HG02763 (cell line): ENCODE results near the gene KAZN.

Source experiments
- ATAC-seq: cut with Tn5 transposase; IDR thresholded peaks from one replicate; pipeline ENCODE4 v1.9.1; 2021; ENCODE audit warnings: mild to moderate bottlenecking, moderate library complexity; ENCODE audit not compliant: unreplicated experiment

KAZN gene

GRCh38 chr1:14844356-14844755 is 245.9 kb downstream of the KAZN start:
- ATAC-seq, result no peak

- no peak for ATAC-seq
Measured at GRCh38 chr1:14844923-14845617, 246.6 kb downstream of the KAZN start.

- no peak for ATAC-seq
Measured at GRCh38 chr1:14845851-14846250, 247.4 kb downstream of the KAZN start.

- no peak for ATAC-seq
Measured at GRCh38 chr1:14846688-14847087, 248.2 kb downstream of the KAZN start.

GRCh38 chr1:14848203-14848602 is 249.7 kb downstream of the KAZN start:
- ATAC-seq, result no peak

- no peak for ATAC-seq
Measured at GRCh38 chr1:14848625-14849024, 250.1 kb downstream of the KAZN start.

GRCh38 chr1:14849038-14849437 is 250.6 kb downstream of the KAZN start:
- no peak for ATAC-seq

- ATAC-seq, result no peak
Measured at GRCh38 chr1:14850563-14850962, 252.1 kb downstream of the KAZN start.

GRCh38 chr1:14851760-14852159 is 253.3 kb downstream of the KAZN start:
- no peak for ATAC-seq

GRCh38 chr1:14852291-14852690 is 253.8 kb downstream of the KAZN start:
- ATAC-seq, result no peak

GRCh38 chr1:14853518-14853917 is 255.0 kb downstream of the KAZN start:
- ATAC-seq, result no peak

GRCh38 chr1:14855268-14855667 is 256.8 kb downstream of the KAZN start:
- ATAC-seq, result no peak

GRCh38 chr1:14855801-14856200 is 257.3 kb downstream of the KAZN start:
- no peak for ATAC-seq

- no peak for ATAC-seq
Measured at GRCh38 chr1:14857436-14858195, 259.1 kb downstream of the KAZN start.

GRCh38 chr1:14862114-14862771 is 263.8 kb downstream of the KAZN start:
- ATAC-seq, result no peak

- ATAC-seq, result no peak
Measured at GRCh38 chr1:14865106-14865505, 266.6 kb downstream of the KAZN start.

GRCh38 chr1:14866911-14867612 is 268.6 kb downstream of the KAZN start:
- ATAC-seq, result no peak

GRCh38 chr1:14869187-14869586 is 270.7 kb downstream of the KAZN start:
- ATAC-seq, result no peak

- ATAC-seq, result no peak
Measured at GRCh38 chr1:14871218-14871970, 272.9 kb downstream of the KAZN start.

GRCh38 chr1:14872762-14873161 is 274.3 kb downstream of the KAZN start:
- no peak for ATAC-seq

GRCh38 chr1:14873677-14874076 is 275.2 kb downstream of the KAZN start:
- ATAC-seq, result no peak
